GM18868 (cell line): ENCODE measurements around the gene SEPSECS.
A peak's percentile ranks its signal among the peaks of the same experiment; 100 is the strongest.

ENCODE experiments used
- ATAC-seq: cut with Tn5 transposase; IDR thresholded peaks from one replicate; pipeline ENCODE4 v1.9.1; 2021; ENCODE audit warnings: mild to moderate bottlenecking, moderate library complexity; ENCODE audit not compliant: unreplicated experiment

Gene SEPSECS

GRCh38 chr4:25157081-25157480, 3.2 kb downstream of the SEPSECS start:
- no peak for ATAC-seq

- no peak for ATAC-seq
Measured at GRCh38 chr4:25155947-25156346, 4.3 kb downstream of the SEPSECS start.

GRCh38 chr4:25154594-25155265, 5.5 kb downstream of the SEPSECS start:
- no peak for ATAC-seq

- no peak for ATAC-seq
Measured at GRCh38 chr4:25146076-25146475, 14.2 kb downstream of the SEPSECS start.

GRCh38 chr4:25144870-25145481, 15.3 kb downstream of the SEPSECS start:
- ATAC-seq, result no peak

- ATAC-seq, result no peak
Measured at GRCh38 chr4:25142468-25142867, 17.8 kb downstream of the SEPSECS start.

- no peak for ATAC-seq
Measured at GRCh38 chr4:25141592-25141991, 18.7 kb downstream of the SEPSECS start.

GRCh38 chr4:25133132-25133531, 27.1 kb downstream of the SEPSECS start:
- no peak for ATAC-seq

- ATAC-seq, result no peak
Measured at GRCh38 chr4:25131926-25132325, 28.3 kb downstream of the SEPSECS start.

GRCh38 chr4:25131381-25131780, 28.9 kb downstream of the SEPSECS start:
- no peak for ATAC-seq

- no peak for ATAC-seq
Measured at GRCh38 chr4:25129917-25130316, 30.3 kb downstream of the SEPSECS start.

GRCh38 chr4:25128671-25129070, 31.6 kb downstream of the SEPSECS start:
- ATAC-seq, result no peak

GRCh38 chr4:25123236-25123635, 37.0 kb downstream of the SEPSECS start:
- peak; percentile 100 for ATAC-seq

GRCh38 chr4:25120146-25120940, 39.9 kb downstream of the SEPSECS start:
- no peak for ATAC-seq

- ATAC-seq, result no peak
Measured at GRCh38 chr4:25117716-25118472, 42.4 kb downstream of the SEPSECS start.

GRCh38 chr4:25117274-25117673, 43.0 kb downstream of the SEPSECS start:
- no peak for ATAC-seq

- ATAC-seq, result no peak
Measured at GRCh38 chr4:25113915-25114904, 46.0 kb downstream of the SEPSECS start.

GRCh38 chr4:25112995-25113380, 47.3 kb downstream of the SEPSECS start:
- ATAC-seq, result no peak

GRCh38 chr4:25112366-25112994, 47.8 kb downstream of the SEPSECS start:
- ATAC-seq, result no peak
